HepG2 (cell line): ENCODE results near the gene HSD17B8. TPM values are rescaled to one million over a fixed set of nuclear protein-coding genes. Genes with fewer than 3 reads are reported as not detected.

Experiments
- CBX1 ChIP-seq: IDR thresholded peaks from one replicate; pipeline ENCODE4 v1.6.1; 2016; ENCODE audit warnings: antibody characterized with exemption, low read depth
- FOXO1 ChIP-seq: sonication (generic); formaldehyde crosslinking; IDR thresholded peaks from 2 replicates; pipeline ENCODE4 v1.4.0; 2020; ENCODE audit warnings: missing genetic modification reagents
- HNF4G ChIP-seq, 2 experiments: sonication (generic) in 1 of 2; formaldehyde crosslinking in 1 of 2; IDR thresholded peaks; 2 replicates each; pipeline versions ENCODE4 v1.4.0 to v1.6.1; 2011 to 2020; ENCODE audit warnings: borderline replicate concordance in 2 of 2, low read depth in 2 of 2, mild to moderate bottlenecking in 2 of 2, low read length in 1 of 2, missing genetic modification reagents in 1 of 2, moderate library complexity in 1 of 2
- HNRNPL ChIP-seq: fragments of 200-400 bp; formaldehyde crosslinking; IDR thresholded peaks from 2 replicates; pipeline ENCODE4 v1.6.1; 2017; ENCODE audit warnings: mild to moderate bottlenecking, low read depth, low read length
- IKZF4 ChIP-seq: sonication (generic); formaldehyde crosslinking; IDR thresholded peaks from 2 replicates; pipeline ENCODE4 v1.5.1; 2020; ENCODE audit warnings: borderline replicate concordance, mild to moderate bottlenecking, low read depth, missing genetic modification reagents; ENCODE audit errors: not compliant biosample characterization
- KDM2A ChIP-seq: sonication (generic); formaldehyde crosslinking; IDR thresholded peaks from 2 replicates; pipeline ENCODE4 v1.4.0; 2020; ENCODE audit warnings: low read depth, missing genetic modification reagents, borderline replicate concordance
- MED1 ChIP-seq: sonication (generic); formaldehyde crosslinking; IDR thresholded peaks from 2 replicates; pipeline ENCODE4 v1.4.0; 2020; ENCODE audit warnings: missing genetic modification reagents
- MTA3 ChIP-seq: sonication (generic); formaldehyde crosslinking; IDR thresholded peaks from 2 replicates; pipeline ENCODE4 v1.4.0; 2020; ENCODE audit warnings: missing genetic modification reagents
- RAD51 ChIP-seq: fragments of 450-650 bp; IDR thresholded peaks from 2 replicates; pipeline ENCODE4 v1.6.1; 2016; ENCODE audit warnings: borderline replicate concordance
- SMAD1 ChIP-seq: sonication (generic); formaldehyde crosslinking; IDR thresholded peaks from 2 replicates; pipeline ENCODE4 v1.4.0; 2020; ENCODE audit warnings: missing genetic modification reagents, low read depth, mild to moderate bottlenecking, borderline replicate concordance
- SNAPC2 ChIP-seq: sonication (generic); formaldehyde crosslinking; IDR thresholded peaks from 2 replicates; pipeline ENCODE4 v1.8.1; 2022; ENCODE audit warnings: mild to moderate bottlenecking, missing genetic modification reagents
- SOX5 ChIP-seq: IDR thresholded peaks from 2 replicates; pipeline ENCODE4 v1.6.1; 2016; ENCODE audit warnings: borderline replicate concordance
- SP5 ChIP-seq: IDR thresholded peaks from 2 replicates; pipeline ENCODE4 v1.6.1; 2016; ENCODE audit warnings: low read depth, borderline replicate concordance
- STAT5B ChIP-seq: sonication (generic); formaldehyde crosslinking; IDR thresholded peaks from 2 replicates; pipeline ENCODE4 v1.4.0; 2020; ENCODE audit warnings: missing genetic modification reagents
- TARDBP ChIP-seq: sonication (generic); formaldehyde crosslinking; IDR thresholded peaks from 2 replicates; pipeline ENCODE4 v1.8.0; 2022; ENCODE audit warnings: mild to moderate bottlenecking, missing genetic modification reagents
- TBP ChIP-seq: sonication (generic); formaldehyde crosslinking; IDR thresholded peaks from 2 replicates; pipeline ENCODE4 v1.5.0; 2020; ENCODE audit warnings: missing genetic modification reagents
- THAP7 ChIP-seq: sonication (generic); formaldehyde crosslinking; IDR thresholded peaks from 2 replicates; pipeline ENCODE4 v1.8.1; 2023; ENCODE audit warnings: mild to moderate bottlenecking, missing genetic modification reagents
- U2AF1 ChIP-seq: fragments of 200-400 bp; formaldehyde crosslinking; optimal IDR thresholded peaks from 2 replicates; pipeline ENCODE3; 2017; ENCODE audit warnings: mild to moderate bottlenecking, low read depth, low read length
- YEATS4 ChIP-seq: sonication (generic); formaldehyde crosslinking; IDR thresholded peaks from 2 replicates; pipeline ENCODE4 v1.4.0; 2020; ENCODE audit warnings: missing genetic modification reagents, borderline replicate concordance
- ZBTB21 ChIP-seq: sonication (generic); formaldehyde crosslinking; IDR thresholded peaks from 2 replicates; pipeline ENCODE4 v1.4.0; 2020; ENCODE audit warnings: missing genetic modification reagents
- ZFX ChIP-seq: sonication (generic); formaldehyde crosslinking; IDR thresholded peaks from 2 replicates; pipeline ENCODE4 v1.4.0; 2020; ENCODE audit warnings: mild to moderate bottlenecking, low read depth, missing genetic modification reagents, moderate library complexity
- ZKSCAN8 ChIP-seq: IDR thresholded peaks from 2 replicates; pipeline ENCODE4 v1.6.1; 2016; ENCODE audit warnings: borderline replicate concordance, missing genetic modification reagents, missing compliant biosample characterization
- ZNF460 ChIP-seq: sonication (generic); formaldehyde crosslinking; IDR thresholded peaks from 2 replicates; pipeline ENCODE4 v1.5.1; 2020; ENCODE audit warnings: missing genetic modification reagents, mild to moderate bottlenecking, borderline replicate concordance
- ZNF713 ChIP-seq: sonication (generic); formaldehyde crosslinking; IDR thresholded peaks from 2 replicates; pipeline ENCODE4 v1.4.0; 2020; ENCODE audit warnings: mild to moderate bottlenecking, missing genetic modification reagents
- ZSCAN21 ChIP-seq: sonication (generic); formaldehyde crosslinking; IDR thresholded peaks from 2 replicates; pipeline ENCODE4 v1.8.0; 2022; ENCODE audit warnings: mild to moderate bottlenecking, missing genetic modification reagents, moderate library complexity, borderline replicate concordance
- polyA plus RNA-seq, 8 experiments: library from polyadenylated mRNA; depleted of rRNA in 3 of 8; stranded (reverse) in 7 of 8; unstranded in 1 of 8; fragments of >200 nt; fragmentation: Illumina TruSeq in 4 of 8; extraction: Trizol in 4 of 8; gene quantifications; 2 replicates each; pipeline versions ENCODE4 v1.2.1 to v1.2.3, GENCODE V29; 2011 to 2016; ENCODE audit warnings: low read depth in 4 of 8, missing spikeins in 1 of 8, mixed read lengths in 1 of 8; ENCODE audit not compliant: insufficient read depth in 1 of 8
- total RNA-seq, 5 experiments: library from RNA; depleted of rRNA; stranded (reverse); fragments of >200 nt; fragmentation: Illumina TruSeq; extraction: Trizol; gene quantifications; 2 replicates each; pipeline ENCODE4 v1.2.3, GENCODE V29; 2016; ENCODE audit warnings: low read depth in 1 of 5
- TF ChIP-seq, protein P1 (sequence below): sonication (generic); formaldehyde crosslinking; conservative IDR thresholded peaks from 2 replicates; pipeline ENCODE4 v1.5.0; 2020; ENCODE audit warnings: missing genetic modification reagents
- TF ChIP-seq, protein P2 (sequence below): IDR thresholded peaks from 2 replicates; pipeline ENCODE4 v1.6.1; 2016; ENCODE audit warnings: missing genetic modification reagents, missing compliant biosample characterization
- TF ChIP-seq, protein P3 (sequence below): IDR thresholded peaks from 2 replicates; pipeline ENCODE4 v1.6.1; 2016; ENCODE audit warnings: mild to moderate bottlenecking

The HSD17B8 gene
- total and polyA plus RNA-seq, 2 of the 13 experiments (the other 11 are each of a cell fraction or from before 2014, with no cell fraction given) = 12.6 to 20.1 TPM

- peak; percentile 38 for TF ChIP-seq CBX1
- TF ChIP-seq YEATS4 = peak; percentile 77; the same call in 1 of the 2 replicates
- no peak for TF ChIP-seq KDM2A
- peak; percentile 90 for TF ChIP-seq SOX5 (CRISPR knock-in tag)
- TF ChIP-seq RAD51 = no peak
- peak; percentile 92 for TF ChIP-seq ZKSCAN8 (CRISPR knock-in tag)
- peak; percentile 93; the same call in 1 of the 2 replicates for TF ChIP-seq TARDBP (CRISPR knock-in tag)
- peak; percentile 83 for TF ChIP-seq ZFX (CRISPR knock-in tag)
- TF ChIP-seq, protein P1, sequence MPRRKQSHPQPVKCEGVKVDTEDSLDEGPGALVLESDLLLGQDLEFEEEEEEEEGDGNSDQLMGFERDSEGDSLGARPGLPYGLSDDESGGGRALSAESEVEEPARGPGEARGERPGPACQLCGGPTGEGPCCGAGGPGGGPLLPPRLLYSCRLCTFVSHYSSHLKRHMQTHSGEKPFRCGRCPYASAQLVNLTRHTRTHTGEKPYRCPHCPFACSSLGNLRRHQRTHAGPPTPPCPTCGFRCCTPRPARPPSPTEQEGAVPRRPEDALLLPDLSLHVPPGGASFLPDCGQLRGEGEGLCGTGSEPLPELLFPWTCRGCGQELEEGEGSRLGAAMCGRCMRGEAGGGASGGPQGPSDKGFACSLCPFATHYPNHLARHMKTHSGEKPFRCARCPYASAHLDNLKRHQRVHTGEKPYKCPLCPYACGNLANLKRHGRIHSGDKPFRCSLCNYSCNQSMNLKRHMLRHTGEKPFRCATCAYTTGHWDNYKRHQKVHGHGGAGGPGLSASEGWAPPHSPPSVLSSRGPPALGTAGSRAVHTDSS (CRISPR knock-in tag) = no peak
- no peak for TF ChIP-seq TBP (CRISPR knock-in tag)
- TF ChIP-seq HNRNPL = no peak
- peak; percentile 84 for TF ChIP-seq HNF4G (IDR thresholded peaks at IDR 0.05; ENCODE audit: borderline replicate concordance, low read depth, low read length)
- peak; percentile 87 for TF ChIP-seq HNF4G (CRISPR knock-in tag; IDR thresholded peaks at IDR 0.05; ENCODE audit: borderline replicate concordance, low read depth)
- no peak; the same call in 1 of the 2 replicates for TF ChIP-seq SNAPC2 (CRISPR knock-in tag)
- no peak for TF ChIP-seq IKZF4
- no peak for TF ChIP-seq ZSCAN21 (CRISPR knock-in tag)
- peak; percentile 79 for TF ChIP-seq ZNF460 (CRISPR knock-in tag)
- TF ChIP-seq ZNF713 = no peak
- TF ChIP-seq U2AF1 = no peak
- no peak for TF ChIP-seq MTA3
- peak; percentile 94 for TF ChIP-seq SP5 (CRISPR knock-in tag)
- no peak for TF ChIP-seq STAT5B (CRISPR knock-in tag)
- TF ChIP-seq THAP7 (CRISPR knock-in tag) = no peak
- no peak for TF ChIP-seq ZBTB21 (CRISPR knock-in tag)
- TF ChIP-seq FOXO1 (CRISPR knock-in tag) = peak; percentile 98
- TF ChIP-seq, protein P2, sequence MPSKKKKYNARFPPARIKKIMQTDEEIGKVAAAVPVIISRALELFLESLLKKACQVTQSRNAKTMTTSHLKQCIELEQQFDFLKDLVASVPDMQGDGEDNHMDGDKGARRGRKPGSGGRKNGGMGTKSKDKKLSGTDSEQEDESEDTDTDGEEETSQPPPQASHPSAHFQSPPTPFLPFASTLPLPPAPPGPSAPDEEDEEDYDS (CRISPR knock-in tag) = peak; percentile 35; the same call in 1 of the 2 replicates
- peak; percentile 93 for TF ChIP-seq MED1 (CRISPR knock-in tag)
- TF ChIP-seq, protein P3, sequence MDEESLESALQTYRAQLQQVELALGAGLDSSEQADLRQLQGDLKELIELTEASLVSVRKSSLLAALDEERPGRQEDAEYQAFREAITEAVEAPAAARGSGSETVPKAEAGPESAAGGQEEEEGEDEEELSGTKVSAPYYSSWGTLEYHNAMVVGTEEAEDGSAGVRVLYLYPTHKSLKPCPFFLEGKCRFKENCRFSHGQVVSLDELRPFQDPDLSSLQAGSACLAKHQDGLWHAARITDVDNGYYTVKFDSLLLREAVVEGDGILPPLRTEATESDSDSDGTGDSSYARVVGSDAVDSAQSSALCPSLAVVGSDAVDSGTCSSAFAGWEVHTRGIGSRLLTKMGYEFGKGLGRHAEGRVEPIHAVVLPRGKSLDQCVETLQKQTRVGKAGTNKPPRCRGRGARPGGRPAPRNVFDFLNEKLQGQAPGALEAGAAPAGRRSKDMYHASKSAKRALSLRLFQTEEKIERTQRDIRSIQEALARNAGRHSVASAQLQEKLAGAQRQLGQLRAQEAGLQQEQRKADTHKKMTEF (CRISPR knock-in tag) = peak; percentile 96
- peak; percentile 43; the same call in 1 of the 2 replicates for TF ChIP-seq SMAD1 (CRISPR knock-in tag)
Measured at GRCh38 chr6:33198159-33198852, 6.1 kb upstream of the HSD17B8 start (continued).
